OCI-LY3 (cell line): ENCODE measurements around the gene PROM2.

Experiments used
- CTCF ChIP-seq: fragments of 200-600, 300-600 bp; sonication (generic); IDR thresholded peaks from 2 replicates; pipeline ENCODE4 v1.5.1; 2014; ENCODE audit warnings: antibody characterized with exemption, low read length, low read depth
- EZH2phosphoT487 ChIP-seq: fragments of 200-600 bp; shearing (Covaris generic); IDR thresholded peaks from 2 replicates; pipeline ENCODE4 v1.6.1; 2018; ENCODE audit warnings: antibody characterized with exemption, mixed run types, low read depth

- TF ChIP-seq CTCF (no peak), EZH2phosphoT487 (no peak)
These were observed 2.1 kb downstream of the PROM2 start for GRCh38 chr2:95276244-95276887.
